ENCODE measurements around the gene RPP40. TPM values are rescaled to one million over a fixed set of nuclear protein-coding genes. Genes with fewer than 3 reads are reported as not detected.

RPP40 gene
- total and polyA plus RNA-seq, 8 donors: 3.3 to 7.3 (median 4.9) TPM; not detected in 2

GRCh38 chr6:4947716-4948115 is 56.1 kb downstream of the RPP40 start:
- H3K9me3 ChIP-seq: no peaks in the 10 kb centered on the region
- peaks cover 2 to 6% (median 4%) of the 10 kb centered on the region in 4 donors for H3K4me1 ChIP-seq
- 85 to 91% (median 86%) methylated on average over 7 to 13 of the region's 13 CpGs for WGBS, 5 donors
- H3K36me3 ChIP-seq: peaks cover 26 to 81% (median 74%) of the 10 kb centered on the region in 4 donors
- H3K27ac ChIP-seq: no peak overlapping the region
- H3K27me3 ChIP-seq: no peaks in the 10 kb centered on the region
- no peak for DNase-seq
- H3K4me3 ChIP-seq: no peak overlapping the region
- TF ChIP-seq POLR2A (IDR thresholded peaks at IDR 0.05) (no peak), CTCF (IDR thresholded peaks at IDR 0.05) (no peak), EP300 (IDR thresholded peaks at IDR 0.05) (no peak), POLR2AphosphoS5 (IDR thresholded peaks at IDR 0.05) (no peak)
- intact Hi-C loops (cut with DNase I; ENCODE audit: low total_unique reads): no loop called here

GRCh38 chr6:4946521-4946920 is 57.3 kb downstream of the RPP40 start:
- TF ChIP-seq POLR2AphosphoS5 (IDR thresholded peaks at IDR 0.05) (no peak), POLR2A (IDR thresholded peaks at IDR 0.05) (no peak), EP300 (IDR thresholded peaks at IDR 0.05) (no peak), CTCF (IDR thresholded peaks at IDR 0.05) (no peak)
- intact Hi-C loops (cut with DNase I; ENCODE audit: low total_unique reads): no loop called here
- DNase-seq: no peak
- no peak overlapping the region for H3K27ac ChIP-seq
- no peak overlapping the region for H3K4me3 ChIP-seq
- H3K36me3 ChIP-seq: peaks cover 19 to 69% (median 64%) of the 10 kb centered on the region in 4 donors
- no peaks in the 10 kb centered on the region for H3K9me3 ChIP-seq
- H3K27me3 ChIP-seq: no peaks in the 10 kb centered on the region
- peaks cover 10 to 18% (median 14%) of the 10 kb centered on the region in 4 donors for H3K4me1 ChIP-seq
- 87 to 98% (median 95%) methylated on average over 6 to 11 of the region's 11 CpGs for WGBS, 5 donors

Other genes starting within 250 kb of the RPP40 start
- 100 to 1,000 TPM in 1 of 5 donors, 10 to 100 TPM in 4; 13.4 to 226 (median 25.2) TPM for gene CDYL, start 227.6 kb downstream of the RPP40 start, total RNA-seq
- gene CDYL, start 227.6 kb downstream of the RPP40 start, polyA plus RNA-seq: 1 to 10 TPM; 6.2 to 7.7 (median 6.6) TPM
- 1 to 10 TPM in 1 of 5 donors, under 1 TPM in 2, not detected in 2; 0.29 to 1.3 (median 0.45) TPM for gene PPP1R3G, start 81.3 kb upstream of the RPP40 start, total RNA-seq
- gene PPP1R3G, start 81.3 kb upstream of the RPP40 start, polyA plus RNA-seq: under 1 TPM; 0.12 to 0.78 (median 0.76) TPM

All from stomach (tissue), 9 donors.